ENCODE results near the gene DPH3.

DPH3 gene

GRCh38 chr3:16229681-16230080 is 35.1 kb downstream of the DPH3 start:
- no peak for DNase-seq

GRCh38 chr3:16227566-16227965 is 37.2 kb downstream of the DPH3 start:
- DNase-seq = no peak

GRCh38 chr3:16224325-16224724 is 40.4 kb downstream of the DPH3 start:
- peak; percentile 18 to 21 for DNase-seq

GRCh38 chr3:16222547-16222946 is 42.2 kb downstream of the DPH3 start:
- no peak for DNase-seq

- DNase-seq = no peak
Observed at GRCh38 chr3:16221990-16222389, 42.8 kb downstream of the DPH3 start.

GRCh38 chr3:16219777-16220176 is 45.0 kb downstream of the DPH3 start:
- DNase-seq = no peak

- DNase-seq = no peak
Observed at GRCh38 chr3:16216373-16216935, 48.3 kb downstream of the DPH3 start.

- no peak for DNase-seq
Observed at GRCh38 chr3:16214366-16214765, 50.4 kb downstream of the DPH3 start.

- no peak for DNase-seq
Observed at GRCh38 chr3:16211176-16211904, 53.4 kb downstream of the DPH3 start.

Data from inflammatory macrophage treated with lipopolysaccharide for 1 hour (primary cell).